ENCODE results near the gene STT3A. TPM values are rescaled to one million over a fixed set of nuclear protein-coding genes. Genes with fewer than 3 reads are reported as not detected.

Gene STT3A
- total and polyA plus RNA-seq, 2 of the 13 experiments (the other 11 are each of a cell fraction or from before 2014, with no cell fraction given), result 229 to 319 TPM

- peak; percentile 59; the same call in 1 of the 2 replicates for TF ChIP-seq HNF1A (IDR thresholded peaks at IDR 0.05; ENCODE audit: low read depth)
- no peak; the same call in 1 of the 2 replicates for TF ChIP-seq HNF1A (CRISPR knock-in tag; IDR thresholded peaks at IDR 0.05; ENCODE audit: borderline replicate concordance)
- 0 out of 2 replicates have a peak, but pooled peaks have one; percentile 9 for TF ChIP-seq SOX5 (CRISPR knock-in tag; IDR thresholded peaks at IDR 0.05; ENCODE audit: borderline replicate concordance)
- peak; percentile 85 for TF ChIP-seq ZNF652 (CRISPR knock-in tag; IDR thresholded peaks at IDR 0.05; ENCODE audit: borderline replicate concordance, low read depth)
- no peak for TF ChIP-seq PHF8 (CRISPR knock-in tag; IDR thresholded peaks at IDR 0.05)
- no peak for TF ChIP-seq KMT2B (CRISPR knock-in tag; IDR thresholded peaks at IDR 0.05)
- TF ChIP-seq CTCF (CRISPR knock-in tag; IDR thresholded peaks at IDR 0.05), result no peak
Measured at GRCh38 chr11:125638315-125638714, 45.7 kb downstream of the STT3A start (continued).

GRCh38 chr11:125645871-125646270 lies 53.2 kb downstream of the STT3A start:
- in situ Hi-C loops (cut with HindIII; ENCODE audit: extremely low pct_ligation_motif_present, low pct_unique_long_range_greater_than_20kb) (loop anchor here (25.0 kb wide), 1 partner anchor 566 kb away; the partner anchor contains the start of genes FAM118B and RPUSD4), intact Hi-C loops (cut with micrococcal nuclease; ENCODE audit: unreplicated experiment) (no loop called here)
- Histone ChIP-seq H3K4me1 (ENCODE audit: insufficient read depth, low read length) (no peaks in the 10 kb centered on the region), H3K9me3 (ENCODE audit: low read length) (no peaks in the 10 kb centered on the region), H2AFZ (ENCODE audit: low read length) (no peak overlapping the region), H3K27me3 (ENCODE audit: control insufficient read depth in 1 of 2, insufficient read depth in 2 of 2, low read length in 2 of 2) (no peaks in the 10 kb centered on the region), H3K9ac (ENCODE audit: insufficient read depth, low read depth, low read length) (no peak overlapping the region), H3K36me3 (replicated peaks in 1 of 2; ENCODE audit: control insufficient read depth in 1 of 2, insufficient read depth in 2 of 2, low read length in 2 of 2) (peaks cover 1 to 60% of the 10 kb centered on the region in 2 experiments; a peak in 3 of 5 replicates), H4K20me1 (ENCODE audit: insufficient read depth, low read length) (no peaks in the 10 kb centered on the region), H3K27ac (ENCODE audit: extremely low read length, insufficient read depth, low read length) (no peak overlapping the region), H3K79me2 (ENCODE audit: insufficient read depth, low read length) (peaks cover 3% of the 10 kb centered on the region), H3K4me2 (ENCODE audit: low read depth, low read length) (no peak overlapping the region), H3K4me3 (replicated peaks in 1 of 3; ENCODE audit: insufficient read depth in 1 of 3, low read depth in 2 of 3, low read length in 3 of 3) (no peak overlapping the region)
- TF ChIP-seq CERS6 (CRISPR knock-in tag; IDR thresholded peaks at IDR 0.05), result no peak
- peak; percentile 59; the same call in 1 of the 2 replicates for TF ChIP-seq CEBPB (IDR thresholded peaks at IDR 0.05; ENCODE audit: borderline replicate concordance, low read depth, low read length)
- TF ChIP-seq BRD4 (CRISPR knock-in tag; IDR thresholded peaks at IDR 0.05), result no peak
- FAIRE-seq (no peak), ATAC-seq (no peak), DNase-seq (ENCODE audit: low spot score) (no peak)
- ChIA-PET POLR2A (no interaction called here), CTCF (ENCODE audit: low intra/inter-chr PET ratio, low total read pairs) (no interaction called here)
- BruUV-seq (replicated peaks), result no TSS peak
- 91% methylated on average over 3 of the region's 3 CpGs for WGBS (ENCODE audit: low lambda C conversion rate)
